GM18873 (cell line): ENCODE data around the gene TCP11.

ENCODE experiments used
- ATAC-seq: cut with Tn5 transposase; IDR thresholded peaks from one replicate; pipeline ENCODE4 v1.9.1; 2021; ENCODE audit warnings: mild to moderate bottlenecking, moderate library complexity, moderate number of reproducible peaks; ENCODE audit not compliant: unreplicated experiment, low FRiP score

TCP11 gene

GRCh38 chr6:35173427-35174087, 32.4 kb upstream of the TCP11 start:
- ATAC-seq, result no peak

GRCh38 chr6:35173044-35173426, 31.9 kb upstream of the TCP11 start:
- no peak for ATAC-seq

GRCh38 chr6:35170891-35171290, 29.8 kb upstream of the TCP11 start:
- no peak for ATAC-seq

- no peak for ATAC-seq
Measured at GRCh38 chr6:35170166-35170565, 29.0 kb upstream of the TCP11 start.

GRCh38 chr6:35168461-35168861, 27.3 kb upstream of the TCP11 start:
- no peak for ATAC-seq

GRCh38 chr6:35167505-35167904, 26.4 kb upstream of the TCP11 start:
- ATAC-seq, result no peak

GRCh38 chr6:35166520-35166919, 25.4 kb upstream of the TCP11 start:
- no peak for ATAC-seq

- no peak for ATAC-seq
Measured at GRCh38 chr6:35166116-35166515, 25.0 kb upstream of the TCP11 start.

- no peak for ATAC-seq
Measured at GRCh38 chr6:35165630-35166071, 24.5 kb upstream of the TCP11 start.

GRCh38 chr6:35164868-35165267, 23.7 kb upstream of the TCP11 start:
- no peak for ATAC-seq

- ATAC-seq, result no peak
Measured at GRCh38 chr6:35164277-35164676, 23.1 kb upstream of the TCP11 start.

- no peak for ATAC-seq
Measured at GRCh38 chr6:35163836-35164235, 22.7 kb upstream of the TCP11 start.

- no peak for ATAC-seq
Measured at GRCh38 chr6:35161776-35162607, 20.9 kb upstream of the TCP11 start.

- ATAC-seq, result no peak
Measured at GRCh38 chr6:35161266-35161665, 20.1 kb upstream of the TCP11 start.

GRCh38 chr6:35160642-35161041, 19.5 kb upstream of the TCP11 start:
- no peak for ATAC-seq

- no peak for ATAC-seq
Measured at GRCh38 chr6:35158520-35158919, 17.4 kb upstream of the TCP11 start.

- no peak for ATAC-seq
Measured at GRCh38 chr6:35154947-35155346, 13.8 kb upstream of the TCP11 start.

- no peak for ATAC-seq
Measured at GRCh38 chr6:35154262-35154661, 13.1 kb upstream of the TCP11 start.

- no peak for ATAC-seq
Measured at GRCh38 chr6:35152067-35152707, 11.0 kb upstream of the TCP11 start.

GRCh38 chr6:35151466-35151865, 10.3 kb upstream of the TCP11 start:
- ATAC-seq, result no peak

- ATAC-seq, result no peak
Measured at GRCh38 chr6:35149891-35150566, 8.9 kb upstream of the TCP11 start.
